Stimulated activated naive CD4-positive, alpha-beta T cell treated with Interleukin-2 at 50 U/mL for 16 hours (primary cell): ENCODE results near the gene LRRC17.

ENCODE experiments used
- DNase-seq: peaks from one replicate; lab custom pipeline; 2025; lab: John Stamatoyannopoulos, UW

LRRC17 gene

DNA sequence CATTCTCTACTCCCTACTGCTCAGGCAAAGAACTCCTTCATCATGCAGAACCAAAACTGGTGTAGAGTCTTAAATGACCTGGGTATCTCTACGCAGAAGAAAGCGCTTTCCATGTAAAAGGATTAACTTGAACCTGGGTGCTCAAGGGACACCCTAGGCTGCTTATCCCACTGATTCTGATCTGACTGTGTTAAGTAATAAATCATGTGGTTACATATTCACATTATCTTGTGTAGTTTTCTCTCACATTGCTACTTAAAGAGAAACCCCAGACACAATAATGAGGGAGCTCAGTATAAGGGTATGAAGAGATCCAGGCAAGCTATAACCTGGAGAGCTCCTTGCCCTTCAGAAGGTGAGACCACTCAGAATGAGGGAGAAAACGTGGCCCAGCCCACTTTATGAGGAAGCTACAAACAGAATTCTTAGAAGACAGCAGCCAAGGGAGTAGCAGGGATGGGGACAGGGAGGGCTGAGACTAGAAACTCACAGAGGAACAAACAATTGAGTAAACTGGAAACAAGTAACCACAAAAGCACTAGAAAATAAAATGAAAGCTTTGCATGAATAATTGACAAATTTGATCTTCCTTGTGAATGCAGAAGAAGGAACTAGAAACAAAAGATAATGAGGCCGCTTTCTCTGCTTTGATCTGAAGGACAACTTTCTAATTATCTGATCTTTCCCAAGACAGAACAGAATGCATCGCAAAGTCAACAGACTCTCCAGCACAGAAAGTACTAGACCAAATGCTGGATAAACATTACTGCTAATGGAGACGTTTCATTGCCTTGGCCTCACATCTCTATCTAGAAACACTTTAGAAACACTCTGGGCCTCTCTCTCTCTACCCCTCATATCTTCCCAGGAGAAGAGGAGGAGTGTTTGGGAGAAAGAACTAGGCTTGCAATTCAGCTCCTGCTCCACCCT lies 76.1 kb downstream of the LRRC17 start:
- DNase-seq, result no peak

DNA sequence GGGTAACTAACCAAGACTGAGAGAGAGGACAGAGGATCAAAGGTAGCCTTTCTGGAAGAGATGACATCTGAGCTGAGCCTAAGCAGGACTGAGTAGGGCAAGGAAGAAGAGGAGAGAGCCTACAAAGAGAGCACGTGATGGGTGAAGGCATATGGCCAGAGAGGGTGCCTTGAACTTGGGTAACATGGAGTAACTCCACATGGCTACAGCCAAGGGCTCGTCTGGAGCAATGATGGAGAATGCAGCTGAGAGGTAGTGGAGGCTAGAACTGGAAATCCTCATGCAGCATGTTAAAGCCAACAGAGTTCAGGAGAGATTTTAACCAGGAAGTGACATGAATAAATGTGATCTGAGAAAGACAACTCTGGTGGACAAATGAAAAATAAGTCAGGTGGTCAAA lies 77.8 kb downstream of the LRRC17 start:
- no peak for DNase-seq

DNA sequence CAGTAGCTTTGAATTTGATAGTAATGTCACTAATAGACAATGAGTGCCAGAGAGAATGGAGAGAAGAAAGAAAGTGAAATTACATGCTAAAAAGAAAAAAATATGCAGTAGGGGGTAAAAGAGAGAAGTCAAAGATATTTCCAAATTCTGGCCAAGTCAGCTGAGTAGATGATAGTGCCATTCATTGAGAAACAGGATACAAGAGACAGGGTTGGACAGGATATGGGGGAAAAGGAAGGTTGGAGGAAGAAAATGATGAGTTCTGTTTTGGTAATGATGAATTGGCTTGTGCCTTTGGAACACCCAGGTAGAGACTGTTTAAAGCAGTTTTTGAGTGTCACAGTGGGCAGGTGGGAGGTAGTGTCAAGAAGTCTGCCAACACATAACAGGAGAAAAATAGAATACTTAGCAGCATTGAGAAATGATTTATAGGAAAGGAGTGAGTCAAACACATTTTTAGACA lies 78.3 kb downstream of the LRRC17 start:
- no peak for DNase-seq

DNA sequence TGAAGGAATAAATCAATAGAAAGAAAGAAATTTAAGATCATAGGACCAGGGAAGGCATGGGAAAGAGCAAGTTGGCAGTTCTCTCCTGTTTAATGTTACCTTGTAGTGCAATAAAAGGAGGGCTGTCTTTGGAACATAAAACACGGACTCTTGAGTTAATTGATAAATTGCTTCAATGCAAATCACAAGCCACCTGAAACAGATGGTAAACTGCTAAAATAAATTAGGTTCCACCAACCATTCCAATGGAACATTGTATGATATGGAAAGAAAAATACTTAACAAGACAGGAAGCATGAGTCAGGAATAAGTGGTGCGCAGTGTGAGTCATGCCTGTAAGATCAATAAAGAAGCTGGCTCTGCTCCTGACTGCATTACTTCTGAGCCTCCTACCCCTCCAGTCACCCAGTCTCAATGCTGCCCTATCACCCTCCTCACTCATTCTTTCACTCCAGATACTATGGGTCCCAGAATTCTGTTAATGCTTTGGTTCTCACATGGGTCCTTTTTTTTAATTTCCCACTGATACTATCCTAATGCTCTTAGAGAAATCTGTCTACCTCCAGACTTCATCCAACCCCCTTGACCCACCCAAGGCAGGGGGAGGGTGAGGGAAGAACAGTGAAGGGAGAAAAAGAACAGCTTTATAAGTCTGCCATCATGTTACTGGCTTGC lies 78.9 kb downstream of the LRRC17 start:
- no peak for DNase-seq

DNA sequence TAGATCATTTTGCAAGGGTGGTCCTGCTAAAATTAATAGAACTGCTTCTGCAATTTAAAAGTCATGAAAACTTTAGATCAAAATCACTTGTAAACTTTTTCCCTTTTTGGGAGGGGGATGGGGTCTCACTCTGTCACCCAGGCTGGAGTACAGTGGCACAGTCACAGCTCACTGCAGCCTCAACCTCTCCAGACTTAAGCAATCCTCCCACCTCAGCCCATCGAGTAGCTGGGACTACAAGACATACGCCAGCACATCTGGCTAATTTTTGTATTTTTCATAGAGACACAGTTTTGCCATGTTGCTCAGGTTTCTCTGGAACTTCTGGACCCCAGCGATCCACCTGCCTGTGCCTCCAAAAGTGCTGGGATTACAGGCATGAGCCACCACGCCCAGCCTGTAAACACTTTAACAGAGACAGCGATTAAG lies 79.7 kb downstream of the LRRC17 start:
- DNase-seq, result no peak

DNA sequence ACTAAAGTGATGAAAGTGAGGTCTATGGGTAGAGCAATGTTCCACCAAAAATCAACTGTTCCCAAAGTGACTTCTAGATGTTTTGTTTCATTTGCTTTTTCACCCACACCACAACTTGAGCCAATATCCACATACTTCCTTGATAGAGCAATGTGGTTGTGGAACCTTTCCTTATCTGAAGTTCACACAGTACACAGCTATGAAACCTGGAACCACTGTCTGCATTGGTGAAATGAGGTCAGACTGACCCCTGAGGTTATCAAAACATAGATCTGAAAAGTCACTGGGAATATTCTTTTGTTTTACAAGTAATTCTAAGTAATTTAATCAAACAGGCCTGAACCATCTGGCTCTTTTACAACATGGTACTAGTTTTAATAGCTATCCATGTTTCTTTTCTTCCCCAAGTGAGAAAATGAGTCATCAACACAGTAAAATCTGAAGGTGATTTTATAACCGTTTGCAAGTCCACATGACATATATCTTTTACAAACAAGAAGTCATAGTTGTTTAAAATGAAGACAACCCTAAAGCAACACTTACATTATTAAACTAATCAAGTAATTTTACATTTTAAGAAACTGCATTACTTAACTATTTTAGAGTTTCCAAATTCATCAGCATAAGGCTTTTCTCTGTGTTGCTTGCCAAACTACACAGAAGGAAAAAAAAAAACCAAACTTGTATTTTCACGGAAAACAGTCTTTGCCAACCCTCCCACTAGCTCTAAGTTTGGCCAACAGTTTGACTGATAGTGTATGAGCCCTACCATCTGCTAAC lies 80.3 kb downstream of the LRRC17 start:
- no peak for DNase-seq

DNA sequence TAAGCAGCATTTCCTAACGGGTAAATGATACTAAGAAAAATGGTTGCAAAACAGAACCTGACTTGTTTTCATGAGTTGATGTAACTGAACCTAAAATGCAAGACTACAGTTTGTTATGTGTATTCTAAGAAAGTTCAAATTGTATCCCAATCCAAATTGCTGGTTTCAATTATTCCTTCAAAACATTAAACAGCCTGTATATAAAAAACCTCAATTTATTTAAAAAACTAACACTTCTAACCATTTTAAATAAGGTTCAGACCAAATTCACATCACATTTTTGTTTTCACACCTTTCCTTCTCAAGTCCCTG lies 80.9 kb downstream of the LRRC17 start:
- no peak for DNase-seq

DNA sequence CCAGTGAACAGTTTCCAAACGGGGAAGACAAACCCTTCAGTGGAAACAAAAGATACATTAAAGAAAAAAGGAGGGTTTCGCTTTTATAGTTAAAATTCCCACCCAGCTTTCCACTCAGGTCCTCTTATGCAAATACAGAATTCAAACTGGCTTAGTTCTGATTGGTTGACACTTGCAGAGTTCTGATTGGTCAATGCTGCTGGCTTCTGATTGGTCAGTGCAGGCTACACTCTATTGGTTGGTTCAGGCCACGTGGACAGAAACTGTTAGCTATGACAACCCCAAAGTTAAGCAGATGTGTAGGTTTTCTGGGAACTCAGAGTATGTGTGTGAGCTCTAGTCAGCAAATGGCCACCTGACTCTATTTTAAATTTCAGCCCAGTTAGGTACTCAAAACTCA lies 81.8 kb downstream of the LRRC17 start:
- no peak for DNase-seq
